ENCODE results near the gene USP49. TPM values are rescaled to one million over a fixed set of nuclear protein-coding genes. Genes with fewer than 3 reads are reported as not detected.

Gene USP49
- total and polyA plus RNA-seq, 10 of the 15 experiments (the other 5 are each of a cell fraction or from before 2014, with no cell fraction given), result 1.0 to 7.7 (median 4.3) TPM

DNA sequence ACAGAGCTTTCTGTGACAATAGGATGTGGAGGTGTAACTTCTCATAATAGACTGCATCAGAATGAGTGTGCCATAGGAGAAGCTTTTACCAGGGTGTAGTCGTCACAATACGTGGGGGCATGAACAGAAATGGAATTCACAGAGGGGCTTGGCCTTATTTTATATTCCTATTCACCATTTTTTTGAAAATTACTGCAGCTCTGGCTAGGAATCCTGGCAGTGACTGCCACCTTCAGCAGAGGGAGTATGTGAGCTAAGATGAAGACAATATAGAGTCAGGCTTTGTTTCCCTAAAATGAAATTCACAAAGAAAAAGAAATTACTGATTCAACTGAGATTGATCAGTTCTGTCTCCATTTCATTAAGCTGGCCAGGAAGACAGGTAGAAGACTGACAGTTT is 93.8 kb downstream of the USP49 start:
- H3K4me2 ChIP-seq (ENCODE audit: control insufficient read depth, insufficient read depth), result no peak overlapping the region
- intact Hi-C loops (cut with micrococcal nuclease; ENCODE audit: unreplicated experiment) (loop anchor here (5.0 kb wide), 1 partner anchor 241 kb away; no protein-coding TSS in a partner anchor), in situ Hi-C loops (cut with MboI) (no loop called here)
- peaks cover 0 to 5% of the 10 kb centered on the region in 2 experiments for H3K36me3 ChIP-seq (ENCODE audit: control insufficient read depth in 2 of 2, insufficient read depth in 2 of 2, low read length in 1 of 2)
- ChIA-PET RAD21 (ENCODE audit: unreplicated experiment) (interaction anchor here (0.7 to 3.2 kb wide), 2 partner anchors 133 to 244 kb away, joined by 3 to 14 read pairs; no protein-coding TSS in a partner anchor), CTCF (interaction anchor here (0.7 to 5.4 kb wide), 19 partner anchors 11 to 413 kb away, joined by 3 to 38 read pairs (median 4); partner anchors contain the start of genes BYSL, MED20 and TOMM6), POLR2A (interaction anchor here (0.5 to 0.9 kb wide), 2 partner anchors 15 to 204 kb away, joined by 3 to 5 read pairs; no protein-coding TSS in a partner anchor), SMC1A (ENCODE audit: uncharacterized antibody, unreplicated experiment) (interaction anchor here (0.6 to 2.6 kb wide), 9 partner anchors 19 to 413 kb away, joined by 3 to 14 read pairs (median 5); no protein-coding TSS in a partner anchor)
- BruUV-seq (replicated peaks), result no TSS peak
- no peak overlapping the region for H3K9ac ChIP-seq (ENCODE audit: control insufficient read depth, insufficient read depth, low read length)
- ATAC-seq (no peak), FAIRE-seq (peak; percentile 41), DNase-seq (ENCODE audit: low read depth, low spot score) (no peak)
- H3K27ac ChIP-seq (ENCODE audit: control insufficient read depth, insufficient read depth), result no peak overlapping the region
- H3K9me3 ChIP-seq (replicated peaks; ENCODE audit: control insufficient read depth, insufficient read depth, low read length), result no peaks in the 10 kb centered on the region
- H4K20me1 ChIP-seq (ENCODE audit: control insufficient read depth, insufficient read depth), result no peaks in the 10 kb centered on the region
- H3K27me3 ChIP-seq (replicated peaks in 1 of 2; ENCODE audit: control insufficient read depth in 2 of 2, insufficient read depth in 2 of 2, low read length in 1 of 2), result no peaks in the 10 kb centered on the region
- WGBS (ENCODE audit: insufficient coverage, insufficient replicate concordance, low lambda C conversion rate, missing lambda C conversion rate), result 96% methylated on average over 2 of the region's 2 CpGs
- no peak overlapping the region for H2AFZ ChIP-seq (ENCODE audit: control insufficient read depth, low read depth, low read length)
- no peaks in the 10 kb centered on the region for H3K79me2 ChIP-seq (ENCODE audit: control insufficient read depth, insufficient read depth, low read length)
- TF ChIP-seq SMC3 (IDR thresholded peaks at IDR 0.05; ENCODE audit: borderline replicate concordance, low read length) (peak; percentile 44; the same call in 1 of the 2 replicates), CTCF (IDR thresholded peaks at IDR 0.05 in 2 of 3, conservative IDR thresholded peaks at IDR 0.05 in 1 of 3; ENCODE audit: control insufficient read depth in 2 of 3, extremely low read depth in 1 of 3, insufficient read depth in 1 of 3, low read depth in 3 of 3, low read length in 3 of 3) (peak; percentile 25 to 49 (median 26); a peak in 5 of 6 replicates), RAD21 (IDR thresholded peaks at IDR 0.05; ENCODE audit: insufficient read depth, low read depth, low read length) (peak; percentile 63)
- TF ChIP-seq, protein P1, sequence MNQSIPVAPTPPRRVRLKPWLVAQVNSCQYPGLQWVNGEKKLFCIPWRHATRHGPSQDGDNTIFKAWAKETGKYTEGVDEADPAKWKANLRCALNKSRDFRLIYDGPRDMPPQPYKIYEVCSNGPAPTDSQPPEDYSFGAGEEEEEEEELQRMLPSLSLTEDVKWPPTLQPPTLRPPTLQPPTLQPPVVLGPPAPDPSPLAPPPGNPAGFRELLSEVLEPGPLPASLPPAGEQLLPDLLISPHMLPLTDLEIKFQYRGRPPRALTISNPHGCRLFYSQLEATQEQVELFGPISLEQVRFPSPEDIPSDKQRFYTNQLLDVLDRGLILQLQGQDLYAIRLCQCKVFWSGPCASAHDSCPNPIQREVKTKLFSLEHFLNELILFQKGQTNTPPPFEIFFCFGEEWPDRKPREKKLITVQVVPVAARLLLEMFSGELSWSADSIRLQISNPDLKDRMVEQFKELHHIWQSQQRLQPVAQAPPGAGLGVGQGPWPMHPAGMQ (IDR thresholded peaks at IDR 0.05; ENCODE audit: borderline replicate concordance), result no peak
- TF ChIP-seq, protein P2, sequence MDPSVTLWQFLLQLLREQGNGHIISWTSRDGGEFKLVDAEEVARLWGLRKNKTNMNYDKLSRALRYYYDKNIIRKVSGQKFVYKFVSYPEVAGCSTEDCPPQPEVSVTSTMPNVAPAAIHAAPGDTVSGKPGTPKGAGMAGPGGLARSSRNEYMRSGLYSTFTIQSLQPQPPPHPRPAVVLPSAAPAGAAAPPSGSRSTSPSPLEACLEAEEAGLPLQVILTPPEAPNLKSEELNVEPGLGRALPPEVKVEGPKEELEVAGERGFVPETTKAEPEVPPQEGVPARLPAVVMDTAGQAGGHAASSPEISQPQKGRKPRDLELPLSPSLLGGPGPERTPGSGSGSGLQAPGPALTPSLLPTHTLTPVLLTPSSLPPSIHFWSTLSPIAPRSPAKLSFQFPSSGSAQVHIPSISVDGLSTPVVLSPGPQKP (IDR thresholded peaks at IDR 0.05; ENCODE audit: low read depth, low read length), result no peak
- H3K4me3 ChIP-seq, result no peak overlapping the region
- H3K4me1 ChIP-seq (ENCODE audit: control insufficient read depth, insufficient read depth, low read length), result no peaks in the 10 kb centered on the region

Data from GM12878 (cell line).